K562 treated with DMSO at 1 percent for 4 hours (cell line): ENCODE results near the gene SULT1A1. TPM values are rescaled to one million over a fixed set of nuclear protein-coding genes. Genes with fewer than 3 reads are reported as not detected.

Source experiments
- total RNA-seq: library from RNA; unstranded; fragments of 300-600 nt; gene quantifications from 2 replicates; pipeline ENCODE4 v1.2.3, GENCODE V29; 2022; ENCODE audit not compliant: insufficient read depth

Gene SULT1A1
- total RNA-seq: 84.6 and 95.3 TPM in 2 replicates

DNA sequence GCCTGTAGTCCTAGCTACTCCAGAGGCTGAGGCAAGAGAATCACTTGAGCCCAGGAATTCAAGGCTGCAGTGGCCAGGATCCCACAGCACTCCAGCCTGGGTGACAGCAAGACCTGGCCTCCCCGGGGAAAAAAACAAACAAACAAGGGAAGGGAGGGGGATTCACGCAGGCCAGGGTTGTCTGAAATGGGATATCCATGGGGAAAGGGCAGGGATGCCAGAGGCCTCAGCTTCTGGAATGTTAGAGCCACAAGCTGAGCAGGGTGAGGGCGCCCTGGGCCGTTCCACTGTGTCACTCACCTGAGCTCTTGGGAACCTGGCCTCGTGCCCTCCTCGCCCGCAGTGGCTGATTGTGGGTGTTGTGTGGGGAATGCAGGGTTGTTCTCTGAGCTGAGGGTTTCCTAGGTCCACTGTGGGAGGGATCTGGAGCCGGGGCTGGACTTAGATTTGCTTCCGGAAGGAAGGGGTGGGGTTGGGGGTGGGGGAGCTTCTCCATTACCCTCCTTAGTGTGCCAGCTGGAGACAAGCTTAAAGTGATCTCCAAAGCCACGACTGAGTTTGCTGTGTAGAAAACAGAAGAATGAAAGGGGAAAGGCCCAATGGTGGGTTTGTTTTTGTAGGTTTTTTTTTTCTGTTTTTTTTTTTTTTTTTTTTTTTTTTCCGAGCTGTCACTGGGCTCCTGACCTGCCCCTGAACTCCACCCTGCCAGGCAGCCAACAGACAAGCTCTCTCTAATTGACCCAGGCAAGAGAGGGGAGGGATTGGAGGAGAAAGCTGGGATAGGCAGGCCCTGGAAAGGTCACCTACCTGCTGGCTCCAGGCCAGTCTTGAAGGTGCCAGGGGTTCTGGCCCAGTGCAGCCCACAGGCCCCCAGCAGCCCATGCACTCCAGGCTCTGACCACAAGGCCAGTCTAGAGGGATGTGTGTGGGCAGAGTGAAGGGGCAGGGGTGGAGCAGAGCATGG is at the start of gene SULT1A1:
Gene SULT1A1, minus strand, starts transcription at position 414 of the 964 bp plus-strand sequence. CDS start 1,189 bp downstream, outside the sequence.

DNA sequence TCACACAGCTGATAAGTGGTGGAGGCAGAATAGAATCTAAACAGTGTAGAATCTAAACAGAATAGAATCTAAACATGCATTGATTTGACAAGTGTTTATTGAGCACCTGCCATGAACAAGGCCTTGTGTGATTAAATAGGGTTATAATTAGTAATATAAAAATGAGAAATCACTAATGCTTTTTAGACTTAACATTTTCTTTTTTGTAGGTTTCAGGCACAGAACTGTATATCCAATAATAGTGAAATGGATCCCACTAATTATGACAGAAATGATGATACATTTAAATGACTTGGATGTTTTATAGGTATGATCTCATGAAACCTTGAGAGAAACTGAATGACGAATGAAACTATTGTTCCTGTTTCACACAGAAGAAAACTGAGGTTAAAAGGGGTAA is 27.9 kb upstream of the SULT1A1 start, which contains the start of gene NPIPB8:
Gene NPIPB8, plus strand, starts transcription at position 301 of the 400 bp plus-strand sequence. CDS start 296 bp downstream, outside the sequence.

DNA sequence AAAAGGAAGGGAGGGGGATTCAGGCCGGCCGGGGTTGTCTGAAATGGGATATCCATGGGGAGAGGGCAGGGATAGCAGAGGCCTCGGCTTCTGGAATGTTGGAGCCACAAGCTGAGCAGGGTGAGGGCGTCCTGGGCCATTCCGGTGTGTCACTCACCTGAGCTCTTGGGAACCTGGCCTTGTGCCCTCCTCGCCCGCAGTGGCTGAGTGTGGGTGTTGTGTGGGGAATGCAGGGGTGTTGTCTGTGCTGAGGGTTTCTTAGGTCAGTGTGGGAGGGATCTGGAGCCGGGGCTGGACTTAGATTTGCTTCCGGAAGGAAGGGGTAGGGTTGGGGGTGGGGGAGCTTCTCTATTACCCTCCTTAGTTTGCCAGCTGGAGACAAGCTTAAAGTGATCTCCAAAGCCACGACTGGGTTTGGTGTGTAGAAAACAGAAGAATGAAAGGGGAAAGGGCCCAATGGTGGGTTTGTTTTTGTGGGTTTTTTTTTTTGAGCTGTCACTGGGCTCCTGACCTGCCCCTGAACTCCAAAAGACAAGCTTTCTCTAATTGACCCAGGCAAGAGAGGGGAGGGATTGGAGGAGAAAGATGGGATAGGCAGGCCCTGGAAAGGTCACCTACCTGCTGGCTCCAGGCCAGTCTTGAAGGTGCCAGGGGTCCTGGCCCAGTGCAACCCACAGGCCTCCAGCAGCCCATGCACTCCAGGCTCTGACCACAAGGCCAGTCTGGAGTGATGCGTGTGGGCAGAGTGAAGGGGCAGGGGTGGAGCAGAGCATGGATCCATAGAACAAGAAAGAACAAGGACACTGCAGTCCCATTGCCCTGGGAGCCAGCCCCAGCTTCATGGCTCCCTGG is 12.8 kb downstream of the SULT1A1 start, which contains the start of gene SULT1A2:
Gene SULT1A2, minus strand, starts transcription at position 211 of the 852 bp plus-strand sequence. CDS start 1,120 bp downstream, outside the sequence.

Other genes with a start within 250 kb of the SULT1A1 start
- gene NPIPB6, start 246.5 kb downstream of the SULT1A1 start, total RNA-seq: 1.3 TPM in 1 of 2 replicates, not detected in the other
- gene EIF3CL, start 206.2 kb downstream of the SULT1A1 start, total RNA-seq: 78.4 and 137 TPM in 2 replicates
- gene NPIPB7, start 137.7 kb downstream of the SULT1A1 start, total RNA-seq: not detected in 2 replicates
- 52.3 and 57.5 TPM in 2 replicates for gene CLN3, start 118.0 kb downstream of the SULT1A1 start, total RNA-seq
- 6.0 and 6.2 TPM in 2 replicates for gene APOBR, start 115.4 kb downstream of the SULT1A1 start, total RNA-seq
- gene IL27, start 103.2 kb downstream of the SULT1A1 start, total RNA-seq: not detected in 2 replicates
- gene NUPR1, start 71.1 kb downstream of the SULT1A1 start, total RNA-seq: 105 and 134 TPM in 2 replicates
- gene SGF29, start 56.1 kb downstream of the SULT1A1 start, total RNA-seq: 31.0 and 40.5 TPM in 2 replicates
- 4.2 and 4.7 TPM in 2 replicates for gene SULT1A2, start 13.0 kb downstream of the SULT1A1 start, total RNA-seq
- not detected in 2 replicates for gene NPIPB8, start 28.0 kb upstream of the SULT1A1 start, total RNA-seq
- gene EIF3C, start 101.4 kb upstream of the SULT1A1 start, total RNA-seq: 236 and 351 TPM in 2 replicates
- gene NPIPB9, start 141.7 kb upstream of the SULT1A1 start, total RNA-seq: 0.80 and 1.1 TPM in 2 replicates
- gene ATXN2L, start 213.0 kb upstream of the SULT1A1 start, total RNA-seq: 242 and 282 TPM in 2 replicates
- 252 and 257 TPM in 2 replicates for gene TUFM, start 236.3 kb upstream of the SULT1A1 start, total RNA-seq